GM12878 (cell line): ENCODE results near the gene LBR. TPM values are rescaled to one million over a fixed set of nuclear protein-coding genes. Genes with fewer than 3 reads are reported as not detected.
A peak's percentile ranks its signal among the peaks of the same experiment; 100 is the strongest.

Experiments used
- NR2C1 ChIP-seq: fragments of 450-650 bp; IDR thresholded peaks from 2 replicates; pipeline ENCODE4 v1.6.1; 2017; ENCODE audit warnings: antibody characterized with exemption, mild to moderate bottlenecking, moderate library complexity
- NR2C2 ChIP-seq: IDR thresholded peaks from 2 replicates; pipeline ENCODE4 v1.6.1; 2011; ENCODE audit warnings: borderline replicate concordance, low read depth; ENCODE audit not compliant: control insufficient read depth, insufficient read length
- SKIL ChIP-seq: fragments of 450-650 bp; IDR thresholded peaks from 2 replicates; pipeline ENCODE4 v1.6.1; 2017; ENCODE audit warnings: mild to moderate bottlenecking, low read depth, inconsistent platforms; ENCODE audit not compliant: poor library complexity, severe bottlenecking
- YY1 ChIP-seq: IDR thresholded peaks from 2 replicates; pipeline ENCODE4 v1.6.1; 2011; ENCODE audit warnings: low read depth, mild to moderate bottlenecking, low read length
- ZNF592 ChIP-seq: fragments of 450-650 bp; IDR thresholded peaks from 2 replicates; pipeline ENCODE4 v1.6.1; 2017; ENCODE audit warnings: mild to moderate bottlenecking, moderate library complexity
- polyA plus RNA-seq, 11 experiments: library from polyadenylated mRNA; depleted of rRNA in 4 of 11; unstranded in 6 of 11; stranded (reverse) in 5 of 11; fragments of >200 nt; fragmentation: Nextera tagmentation in 4 of 11; fragmentation: Illumina TruSeq in 1 of 11; extraction: Ambion mirVana in 4 of 11; extraction: Trizol in 1 of 11; gene quantifications; 1 replicate in 1 of 11; 2 replicates in 10 of 11; pipeline versions ENCODE4 v1.2.1 to v1.2.3, GENCODE V29; 2011 to 2016; ENCODE audit warnings: inconsistent platforms in 2 of 11, missing spikeins in 2 of 11, low read depth in 1 of 11
- total RNA-seq, 4 experiments: library from RNA; depleted of rRNA in 3 of 4; stranded (reverse); fragments of >200 nt in 3 of 4; fragmentation: Illumina TruSeq in 1 of 4; extraction: Trizol in 1 of 4; gene quantifications; 2 replicates each; pipeline versions ENCODE4 v1.2.1 to v1.2.3, GENCODE V29; 2013 to 2021
- TF ChIP-seq, protein P1 (sequence below): fragments of 450-650 bp; formaldehyde crosslinking; IDR thresholded peaks from 2 replicates; pipeline ENCODE4 v1.4.0; 2022; ENCODE audit warnings: mild to moderate bottlenecking, moderate library complexity

LBR gene
- total and polyA plus RNA-seq, 10 of the 15 experiments (the other 5 are each of a cell fraction or from before 2014, with no cell fraction given), result 81.8 to 178 (median 114) TPM

DNA sequence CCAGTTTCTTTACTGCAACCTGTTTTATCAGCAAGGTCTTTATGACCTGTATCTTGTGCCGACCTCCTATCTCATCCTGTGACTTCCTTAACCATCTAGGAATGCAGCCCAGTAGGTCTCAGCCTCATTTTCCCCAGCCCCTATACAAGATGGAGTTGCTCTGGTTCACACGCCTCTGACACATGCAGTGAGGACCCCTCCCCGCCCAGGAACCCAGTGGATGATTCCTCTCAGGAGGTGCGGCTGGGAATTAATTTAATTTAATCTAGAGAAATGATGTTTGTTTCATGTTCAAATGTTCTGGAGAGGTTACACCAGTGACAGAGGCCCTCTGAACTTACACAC is 39.0 kb upstream of the LBR start (continued):
- TF ChIP-seq ZNF592 (peak; percentile 99), SKIL (peak; percentile 38), NR2C2 (no peak), NR2C1 (peak; percentile 54; the same call in 1 of the 2 replicates), YY1 (peak; percentile 78; the same call in 1 of the 2 replicates)
- TF ChIP-seq, protein P1, sequence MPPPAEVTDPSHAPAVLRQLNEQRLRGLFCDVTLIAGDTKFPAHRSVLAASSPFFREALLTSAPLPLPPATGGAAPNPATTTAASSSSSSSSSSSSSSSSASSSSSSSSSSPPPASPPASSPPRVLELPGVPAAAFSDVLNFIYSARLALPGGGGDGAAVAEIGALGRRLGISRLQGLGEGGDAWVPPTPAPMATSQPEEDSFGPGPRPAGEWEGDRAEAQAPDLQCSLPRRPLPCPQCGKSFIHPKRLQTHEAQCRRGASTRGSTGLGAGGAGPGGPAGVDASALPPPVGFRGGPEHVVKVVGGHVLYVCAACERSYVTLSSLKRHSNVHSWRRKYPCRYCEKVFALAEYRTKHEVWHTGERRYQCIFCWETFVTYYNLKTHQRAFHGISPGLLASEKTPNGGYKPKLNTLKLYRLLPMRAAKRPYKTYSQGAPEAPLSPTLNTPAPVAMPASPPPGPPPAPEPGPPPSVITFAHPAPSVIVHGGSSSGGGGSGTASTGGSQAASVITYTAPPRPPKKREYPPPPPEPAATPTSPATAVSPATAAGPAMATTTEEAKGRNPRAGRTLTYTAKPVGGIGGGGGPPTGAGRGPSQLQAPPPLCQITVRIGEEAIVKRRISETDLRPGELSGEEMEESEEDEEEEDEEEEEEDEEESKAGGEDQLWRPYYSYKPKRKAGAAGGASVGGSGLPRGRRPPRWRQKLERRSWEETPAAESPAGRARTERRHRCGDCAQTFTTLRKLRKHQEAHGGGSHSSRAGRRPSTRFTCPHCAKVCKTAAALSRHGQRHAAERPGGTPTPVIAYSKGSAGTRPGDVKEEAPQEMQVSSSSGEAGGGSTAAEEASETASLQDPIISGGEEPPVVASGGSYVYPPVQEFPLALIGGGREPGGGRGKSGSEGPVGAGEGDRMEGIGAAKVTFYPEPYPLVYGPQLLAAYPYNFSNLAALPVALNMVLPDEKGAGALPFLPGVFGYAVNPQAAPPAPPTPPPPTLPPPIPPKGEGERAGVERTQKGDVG (CRISPR knock-in tag), result peak; percentile 97
